Measurements from ENCODE around the gene NPVF.

DNA sequence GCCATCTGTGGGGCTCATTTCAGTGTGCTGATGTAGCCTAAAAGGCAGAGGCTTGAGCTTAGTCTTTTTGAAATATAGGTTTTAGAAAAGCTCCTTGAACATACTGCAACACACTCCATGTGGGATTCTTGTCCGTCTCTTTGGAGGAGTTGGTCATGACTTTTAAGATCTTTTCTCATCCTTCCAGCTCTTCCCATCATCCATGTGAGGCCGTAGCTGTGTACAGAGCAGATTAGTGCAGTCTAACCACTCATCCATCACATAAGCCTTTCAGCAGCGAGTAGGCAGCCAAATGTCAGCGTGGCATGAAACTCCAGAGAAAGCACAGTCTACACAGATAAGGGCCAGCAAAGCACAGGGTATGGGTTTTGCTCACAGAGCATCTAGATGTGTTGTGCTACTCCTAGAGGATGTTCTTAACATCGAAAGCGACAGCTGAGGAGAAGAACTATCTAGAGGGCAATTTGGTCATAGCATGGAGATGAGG is 28.1 kb upstream of the NPVF start:
- TF ChIP-seq, protein P1, sequence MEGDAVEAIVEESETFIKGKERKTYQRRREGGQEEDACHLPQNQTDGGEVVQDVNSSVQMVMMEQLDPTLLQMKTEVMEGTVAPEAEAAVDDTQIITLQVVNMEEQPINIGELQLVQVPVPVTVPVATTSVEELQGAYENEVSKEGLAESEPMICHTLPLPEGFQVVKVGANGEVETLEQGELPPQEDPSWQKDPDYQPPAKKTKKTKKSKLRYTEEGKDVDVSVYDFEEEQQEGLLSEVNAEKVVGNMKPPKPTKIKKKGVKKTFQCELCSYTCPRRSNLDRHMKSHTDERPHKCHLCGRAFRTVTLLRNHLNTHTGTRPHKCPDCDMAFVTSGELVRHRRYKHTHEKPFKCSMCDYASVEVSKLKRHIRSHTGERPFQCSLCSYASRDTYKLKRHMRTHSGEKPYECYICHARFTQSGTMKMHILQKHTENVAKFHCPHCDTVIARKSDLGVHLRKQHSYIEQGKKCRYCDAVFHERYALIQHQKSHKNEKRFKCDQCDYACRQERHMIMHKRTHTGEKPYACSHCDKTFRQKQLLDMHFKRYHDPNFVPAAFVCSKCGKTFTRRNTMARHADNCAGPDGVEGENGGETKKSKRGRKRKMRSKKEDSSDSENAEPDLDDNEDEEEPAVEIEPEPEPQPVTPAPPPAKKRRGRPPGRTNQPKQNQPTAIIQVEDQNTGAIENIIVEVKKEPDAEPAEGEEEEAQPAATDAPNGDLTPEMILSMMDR (IDR thresholded peaks at IDR 0.05), result no peak
- TF ChIP-seq, protein P2, sequence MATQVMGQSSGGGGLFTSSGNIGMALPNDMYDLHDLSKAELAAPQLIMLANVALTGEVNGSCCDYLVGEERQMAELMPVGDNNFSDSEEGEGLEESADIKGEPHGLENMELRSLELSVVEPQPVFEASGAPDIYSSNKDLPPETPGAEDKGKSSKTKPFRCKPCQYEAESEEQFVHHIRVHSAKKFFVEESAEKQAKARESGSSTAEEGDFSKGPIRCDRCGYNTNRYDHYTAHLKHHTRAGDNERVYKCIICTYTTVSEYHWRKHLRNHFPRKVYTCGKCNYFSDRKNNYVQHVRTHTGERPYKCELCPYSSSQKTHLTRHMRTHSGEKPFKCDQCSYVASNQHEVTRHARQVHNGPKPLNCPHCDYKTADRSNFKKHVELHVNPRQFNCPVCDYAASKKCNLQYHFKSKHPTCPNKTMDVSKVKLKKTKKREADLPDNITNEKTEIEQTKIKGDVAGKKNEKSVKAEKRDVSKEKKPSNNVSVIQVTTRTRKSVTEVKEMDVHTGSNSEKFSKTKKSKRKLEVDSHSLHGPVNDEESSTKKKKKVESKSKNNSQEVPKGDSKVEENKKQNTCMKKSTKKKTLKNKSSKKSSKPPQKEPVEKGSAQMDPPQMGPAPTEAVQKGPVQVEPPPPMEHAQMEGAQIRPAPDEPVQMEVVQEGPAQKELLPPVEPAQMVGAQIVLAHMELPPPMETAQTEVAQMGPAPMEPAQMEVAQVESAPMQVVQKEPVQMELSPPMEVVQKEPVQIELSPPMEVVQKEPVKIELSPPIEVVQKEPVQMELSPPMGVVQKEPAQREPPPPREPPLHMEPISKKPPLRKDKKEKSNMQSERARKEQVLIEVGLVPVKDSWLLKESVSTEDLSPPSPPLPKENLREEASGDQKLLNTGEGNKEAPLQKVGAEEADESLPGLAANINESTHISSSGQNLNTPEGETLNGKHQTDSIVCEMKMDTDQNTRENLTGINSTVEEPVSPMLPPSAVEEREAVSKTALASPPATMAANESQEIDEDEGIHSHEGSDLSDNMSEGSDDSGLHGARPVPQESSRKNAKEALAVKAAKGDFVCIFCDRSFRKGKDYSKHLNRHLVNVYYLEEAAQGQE (IDR thresholded peaks at IDR 0.05; ENCODE audit: insufficient read depth in 1 of 2, low read depth in 2 of 2, low read length in 1 of 2), result no peak
- TF ChIP-seq POLR2AphosphoS5 (IDR thresholded peaks at IDR 0.05; ENCODE audit: low read depth, low read length) (no peak), SIN3A (IDR thresholded peaks at IDR 0.05; ENCODE audit: borderline replicate concordance, insufficient read depth, low read depth, low read length) (no peak)
